Esophagus mucosa (tissue), 1 donor: ENCODE measurements around the gene KATNA1. TPM values are rescaled to one million over a fixed set of nuclear protein-coding genes. Genes with fewer than 3 reads are reported as not detected.

Experiments used
- total RNA-seq: library from RNA; stranded (reverse); gene quantifications from one replicate; pipeline ENCODE4 v1.2.4, GENCODE V29; 2023
- donor health status: DM: yes; HTN: yes; CAD: no.

KATNA1 gene
- total RNA-seq, 1 donor from 2014 or later: 13.5 TPM

Other genes starting within 250 kb of the KATNA1 start
- 1.1 TPM for gene SUMO4, start 248.5 kb downstream of the KATNA1 start, total RNA-seq
- gene ZC3H12D, start 163.7 kb downstream of the KATNA1 start, total RNA-seq: 0.36 TPM
- gene PPIL4, start 102.7 kb downstream of the KATNA1 start, total RNA-seq: 12.1 TPM
- gene GINM1, start 82.3 kb downstream of the KATNA1 start, total RNA-seq: 19.4 TPM
- gene LATS1, start 69.4 kb upstream of the KATNA1 start, total RNA-seq: 15.7 TPM
- gene NUP43, start 97.8 kb upstream of the KATNA1 start, total RNA-seq: 21.6 TPM
- 43.3 TPM for gene PCMT1, start 101.0 kb upstream of the KATNA1 start, total RNA-seq
- gene LRP11, start 215.6 kb upstream of the KATNA1 start, total RNA-seq: 41.8 TPM
- gene RAET1E, start 249.4 kb upstream of the KATNA1 start, total RNA-seq: 101 TPM